ENCODE results near the gene DNAH14.

The DNAH14 gene

DNA sequence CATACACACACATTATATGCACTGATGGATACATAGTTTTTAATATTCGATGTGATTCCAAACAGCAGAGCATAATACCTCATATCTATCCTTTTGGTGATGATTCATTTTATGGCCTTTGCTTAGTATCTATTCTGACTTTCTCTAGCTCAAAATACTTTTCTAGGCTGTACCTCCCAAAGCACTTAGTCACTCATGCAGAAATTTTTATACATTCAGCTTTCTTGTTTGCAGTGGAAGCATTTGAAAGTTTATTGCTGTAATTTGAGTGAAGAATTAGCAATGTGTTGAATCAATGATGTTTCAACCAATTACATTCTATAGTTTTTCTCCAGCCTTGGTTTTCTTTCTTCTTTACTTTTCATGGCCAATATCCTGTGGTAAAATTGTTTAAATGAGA is 431.7 kb downstream of the DNAH14 start:
- Histone ChIP-seq H2BK120ac (ENCODE audit: low read depth, low read length) (no peak overlapping the region), H3K4me3 (ENCODE audit: low read length) (no peak overlapping the region), H3K27ac (ENCODE audit: low read depth, low read length) (no peak overlapping the region), H3K79me2 (ENCODE audit: control insufficient read depth, insufficient read depth, low read length) (no peaks in the 10 kb centered on the region), H3K56ac (ENCODE audit: low read length) (no peak overlapping the region), H3K18ac (ENCODE audit: low read length) (no peak overlapping the region), H4K8ac (ENCODE audit: low read depth, low read length) (no peak overlapping the region), H2BK5ac (ENCODE audit: low read length) (no peak overlapping the region), H3K9ac (ENCODE audit: low read length) (no peak overlapping the region), H3K4me1 (ENCODE audit: control insufficient read depth, low read depth, low read length) (no peaks in the 10 kb centered on the region), H3K23ac (ENCODE audit: low read length) (no peak overlapping the region), H3K4ac (ENCODE audit: low read depth, low read length) (no peak overlapping the region), H3K4me2 (ENCODE audit: low read length) (no peak overlapping the region), H2BK15ac (replicated peaks; ENCODE audit: low read depth) (no peak overlapping the region), H3K36me3 (ENCODE audit: control insufficient read depth, insufficient read depth, low read length) (no peaks in the 10 kb centered on the region), H2AK5ac (ENCODE audit: low read length) (no peak overlapping the region), H4K5ac (ENCODE audit: low read length) (no peak overlapping the region), H3K79me1 (ENCODE audit: low read length) (no peaks in the 10 kb centered on the region), H3K27me3 (ENCODE audit: insufficient read depth, low read length, poor library complexity) (no peaks in the 10 kb centered on the region)
- no CpG with 5 or more reads among the region's 1 CpG for WGBS (ENCODE audit: extremely low coverage, insufficient coverage, low lambda C conversion rate)
- no peak for DNase-seq

GRCh38 chr1:225362805-225363204 is 433.3 kb downstream of the DNAH14 start:
- Histone ChIP-seq H4K8ac (ENCODE audit: low read depth, low read length) (no peak overlapping the region), H4K5ac (ENCODE audit: low read length) (no peak overlapping the region), H3K79me2 (ENCODE audit: control insufficient read depth, insufficient read depth, low read length) (no peaks in the 10 kb centered on the region), H3K4ac (ENCODE audit: low read depth, low read length) (no peak overlapping the region), H3K4me3 (ENCODE audit: low read length) (no peak overlapping the region), H3K36me3 (ENCODE audit: control insufficient read depth, insufficient read depth, low read length) (no peaks in the 10 kb centered on the region), H3K4me2 (ENCODE audit: low read length) (no peak overlapping the region), H3K4me1 (ENCODE audit: control insufficient read depth, low read depth, low read length) (peaks cover 2% of the 10 kb centered on the region), H3K56ac (ENCODE audit: low read length) (no peak overlapping the region), H2BK5ac (ENCODE audit: low read length) (no peak overlapping the region), H2BK120ac (ENCODE audit: low read depth, low read length) (no peak overlapping the region), H2AK5ac (ENCODE audit: low read length) (no peak overlapping the region), H2BK15ac (replicated peaks; ENCODE audit: low read depth) (no peak overlapping the region), H3K79me1 (ENCODE audit: low read length) (no peaks in the 10 kb centered on the region), H3K18ac (ENCODE audit: low read length) (no peak overlapping the region), H3K27ac (ENCODE audit: low read depth, low read length) (no peak overlapping the region), H3K23ac (ENCODE audit: low read length) (no peak overlapping the region), H3K27me3 (ENCODE audit: insufficient read depth, low read length, poor library complexity) (no peaks in the 10 kb centered on the region), H3K9ac (ENCODE audit: low read length) (no peak overlapping the region)
- DNase-seq = no peak

- Histone ChIP-seq H3K56ac (ENCODE audit: low read length) (no peak overlapping the region), H3K23ac (ENCODE audit: low read length) (no peak overlapping the region), H3K18ac (ENCODE audit: low read length) (no peak overlapping the region), H3K4ac (ENCODE audit: low read depth, low read length) (no peak overlapping the region), H4K8ac (ENCODE audit: low read depth, low read length) (no peak overlapping the region), H3K4me1 (ENCODE audit: control insufficient read depth, low read depth, low read length) (peaks cover 2% of the 10 kb centered on the region), H3K27ac (ENCODE audit: low read depth, low read length) (no peak overlapping the region), H3K79me1 (ENCODE audit: low read length) (no peaks in the 10 kb centered on the region), H3K4me3 (ENCODE audit: low read length) (no peak overlapping the region), H3K4me2 (ENCODE audit: low read length) (no peak overlapping the region), H3K36me3 (ENCODE audit: control insufficient read depth, insufficient read depth, low read length) (no peaks in the 10 kb centered on the region), H3K9ac (ENCODE audit: low read length) (no peak overlapping the region), H2BK5ac (ENCODE audit: low read length) (no peak overlapping the region), H3K27me3 (ENCODE audit: insufficient read depth, low read length, poor library complexity) (no peaks in the 10 kb centered on the region), H2AK5ac (ENCODE audit: low read length) (no peak overlapping the region), H2BK120ac (ENCODE audit: low read depth, low read length) (no peak overlapping the region), H2BK15ac (replicated peaks; ENCODE audit: low read depth) (no peak overlapping the region), H4K5ac (ENCODE audit: low read length) (no peak overlapping the region), H3K79me2 (ENCODE audit: control insufficient read depth, insufficient read depth, low read length) (no peaks in the 10 kb centered on the region)
- no CpG with 5 or more reads among the region's 6 CpGs for WGBS (ENCODE audit: extremely low coverage, insufficient coverage, low lambda C conversion rate)
- DNase-seq = no peak
These were observed 435.0 kb downstream of the DNAH14 start for GRCh38 chr1:225364439-225364838.

DNA sequence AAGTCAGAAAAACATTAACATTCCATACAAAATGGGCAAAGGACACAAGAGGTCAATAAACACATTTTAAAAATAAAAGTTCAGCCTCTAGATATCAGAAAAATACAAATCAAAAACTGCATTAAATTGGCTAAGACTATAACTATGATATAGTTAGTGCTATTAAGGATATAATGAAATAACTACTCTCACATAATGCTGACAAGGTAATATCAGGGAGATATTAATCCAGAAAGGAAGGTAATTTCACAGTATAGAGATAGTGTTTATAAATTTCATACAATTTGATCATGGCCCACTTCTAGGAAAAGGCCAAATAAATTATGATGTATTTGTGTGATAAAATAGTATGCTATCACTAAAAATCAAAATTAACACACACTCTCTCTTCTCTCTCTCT is 436.5 kb downstream of the DNAH14 start:
- Histone ChIP-seq H3K36me3 (ENCODE audit: control insufficient read depth, insufficient read depth, low read length) (no peaks in the 10 kb centered on the region), H3K79me1 (ENCODE audit: low read length) (no peaks in the 10 kb centered on the region), H2AK5ac (ENCODE audit: low read length) (no peak overlapping the region), H3K4me1 (ENCODE audit: control insufficient read depth, low read depth, low read length) (peaks cover 2% of the 10 kb centered on the region), H3K56ac (ENCODE audit: low read length) (no peak overlapping the region), H3K27me3 (ENCODE audit: insufficient read depth, low read length, poor library complexity) (no peaks in the 10 kb centered on the region), H4K8ac (ENCODE audit: low read depth, low read length) (no peak overlapping the region), H2BK120ac (ENCODE audit: low read depth, low read length) (no peak overlapping the region), H3K27ac (ENCODE audit: low read depth, low read length) (no peak overlapping the region), H3K4me2 (ENCODE audit: low read length) (no peak overlapping the region), H3K18ac (ENCODE audit: low read length) (no peak overlapping the region), H3K79me2 (ENCODE audit: control insufficient read depth, insufficient read depth, low read length) (no peaks in the 10 kb centered on the region), H2BK15ac (replicated peaks; ENCODE audit: low read depth) (no peak overlapping the region), H3K9ac (ENCODE audit: low read length) (no peak overlapping the region), H2BK5ac (ENCODE audit: low read length) (no peak overlapping the region), H4K5ac (ENCODE audit: low read length) (no peak overlapping the region), H3K4ac (ENCODE audit: low read depth, low read length) (no peak overlapping the region), H3K23ac (ENCODE audit: low read length) (no peak overlapping the region), H3K4me3 (ENCODE audit: low read length) (no peak overlapping the region)
- DNase-seq = no peak

GRCh38 chr1:225366552-225366951 is 437.1 kb downstream of the DNAH14 start:
- Histone ChIP-seq H4K5ac (ENCODE audit: low read length) (no peak overlapping the region), H3K79me1 (ENCODE audit: low read length) (no peaks in the 10 kb centered on the region), H3K4ac (ENCODE audit: low read depth, low read length) (no peak overlapping the region), H2AK5ac (ENCODE audit: low read length) (no peak overlapping the region), H3K27me3 (ENCODE audit: insufficient read depth, low read length, poor library complexity) (no peaks in the 10 kb centered on the region), H3K79me2 (ENCODE audit: control insufficient read depth, insufficient read depth, low read length) (no peaks in the 10 kb centered on the region), H2BK120ac (ENCODE audit: low read depth, low read length) (no peak overlapping the region), H3K23ac (ENCODE audit: low read length) (no peak overlapping the region), H3K18ac (ENCODE audit: low read length) (no peak overlapping the region), H3K4me3 (ENCODE audit: low read length) (no peak overlapping the region), H3K56ac (ENCODE audit: low read length) (no peak overlapping the region), H3K36me3 (ENCODE audit: control insufficient read depth, insufficient read depth, low read length) (no peaks in the 10 kb centered on the region), H3K4me1 (ENCODE audit: control insufficient read depth, low read depth, low read length) (peaks cover 2% of the 10 kb centered on the region), H4K8ac (ENCODE audit: low read depth, low read length) (no peak overlapping the region), H2BK5ac (ENCODE audit: low read length) (no peak overlapping the region), H2BK15ac (replicated peaks; ENCODE audit: low read depth) (no peak overlapping the region), H3K9ac (ENCODE audit: low read length) (no peak overlapping the region), H3K4me2 (ENCODE audit: low read length) (no peak overlapping the region), H3K27ac (ENCODE audit: low read depth, low read length) (no peak overlapping the region)
- no CpG with 5 or more reads among the region's 1 CpG for WGBS (ENCODE audit: extremely low coverage, insufficient coverage, low lambda C conversion rate)
- peak; percentile 81 for DNase-seq

GRCh38 chr1:225368036-225368552 is 438.6 kb downstream of the DNAH14 start:
- H3K79me2 ChIP-seq (ENCODE audit: control insufficient read depth, insufficient read depth, low read length) = no peaks in the 10 kb centered on the region
- WGBS (ENCODE audit: extremely low coverage, insufficient coverage, low lambda C conversion rate) = no CpG with 5 or more reads among the region's 3 CpGs
- H3K79me1 ChIP-seq (ENCODE audit: low read length) = no peaks in the 10 kb centered on the region
- no peak overlapping the region for H3K4me3 ChIP-seq (ENCODE audit: low read length)
- H3K23ac ChIP-seq (ENCODE audit: low read length) = no peak overlapping the region
- H4K8ac ChIP-seq (ENCODE audit: low read depth, low read length) = no peak overlapping the region
- no peak for DNase-seq
- H2BK15ac ChIP-seq (replicated peaks; ENCODE audit: low read depth) = no peak overlapping the region
- no peak overlapping the region for H2BK5ac ChIP-seq (ENCODE audit: low read length)
- H2BK120ac ChIP-seq (ENCODE audit: low read depth, low read length) = no peak overlapping the region
- no peaks in the 10 kb centered on the region for H3K36me3 ChIP-seq (ENCODE audit: control insufficient read depth, insufficient read depth, low read length)
- no peak overlapping the region for H3K27ac ChIP-seq (ENCODE audit: low read depth, low read length)
- H3K27me3 ChIP-seq (ENCODE audit: insufficient read depth, low read length, poor library complexity) = no peaks in the 10 kb centered on the region
- H3K9ac ChIP-seq (ENCODE audit: low read length) = no peak overlapping the region
- H3K4me2 ChIP-seq (ENCODE audit: low read length) = no peak overlapping the region
- H3K4me1 ChIP-seq (ENCODE audit: control insufficient read depth, low read depth, low read length) = peaks cover 2% of the 10 kb centered on the region
- no peak overlapping the region for H2AK5ac ChIP-seq (ENCODE audit: low read length)
- no peak overlapping the region for H3K56ac ChIP-seq (ENCODE audit: low read length)
- H3K18ac ChIP-seq (ENCODE audit: low read length) = no peak overlapping the region
- no peak overlapping the region for H4K5ac ChIP-seq (ENCODE audit: low read length)
- no peak overlapping the region for H3K4ac ChIP-seq (ENCODE audit: low read depth, low read length)

Data from mesendoderm (in vitro differentiated cells).